A673 (cell line): Measurements from ENCODE around the gene TRIP13. TPM values are rescaled to one million over a fixed set of nuclear protein-coding genes. Genes with fewer than 3 reads are reported as not detected.

ENCODE experiments used
- BruUV-seq: library from RNA; stranded (reverse); fragments of 400-500 nt; replicated peaks from 2 replicates; lab custom pipeline; 2021; lab: Mats Ljungman, UMichigan
- CTCF ChIA-PET: fragments of 300-600 bp; sonication (Branson Sonifier 250); formaldehyde crosslinking; loops from one replicate; lab custom pipeline; 2022; ENCODE audit warnings: antibody characterized with exemption; lab: Charles Lee
- POLR2A ChIA-PET: fragments of 300-600 bp; sonication (Branson Sonifier 250); formaldehyde crosslinking; loops from one replicate; lab custom pipeline; 2022; ENCODE audit warnings: antibody characterized with exemption; ENCODE audit not compliant: low non-redundant PET; lab: Charles Lee
- DNase-seq: peaks from one replicate; pipeline ENCODE4 v3.0.0-alpha.2; 2015; ENCODE audit warnings: low spot score
- H3K27ac ChIP-seq: fragments of 200-600 bp; sonication (generic); 2 replicates; pipeline ENCODE4 v1.5.1; 2016; ENCODE audit warnings: mixed run types, low read depth, mild to moderate bottlenecking, mixed read lengths, antibody characterized with exemption, low read length; ENCODE audit not compliant: poor library complexity, severe bottlenecking
- H3K27me3 ChIP-seq: fragments of 200-600 bp; sonication (generic); replicated peaks from 2 replicates; pipeline ENCODE4 v1.6.1; 2017; ENCODE audit warnings: mixed run types, low read depth, mild to moderate bottlenecking, mixed read lengths, antibody characterized with exemption, low read length; ENCODE audit not compliant: insufficient read depth, poor library complexity
- H3K36me3 ChIP-seq: fragments of 200-600 bp; sonication (generic); 2 replicates; pipeline ENCODE4 v1.6.1; 2016; ENCODE audit warnings: mixed run types, mild to moderate bottlenecking, mixed read lengths, antibody characterized with exemption, low read length; ENCODE audit not compliant: insufficient read depth, poor library complexity, severe bottlenecking
- H3K4me1 ChIP-seq: fragments of 200-600 bp; sonication (generic); 2 replicates; pipeline ENCODE4 v1.6.1; 2017; ENCODE audit warnings: mixed run types, mild to moderate bottlenecking, mixed read lengths, antibody characterized with exemption, low read length; ENCODE audit not compliant: insufficient read depth, poor library complexity, severe bottlenecking
- H3K4me3 ChIP-seq: fragments of 200-600 bp; sonication (generic); 2 replicates; pipeline ENCODE4 v1.5.1; 2016; ENCODE audit warnings: low read depth, mixed run types, mild to moderate bottlenecking, mixed read lengths, low read length; ENCODE audit not compliant: poor library complexity, severe bottlenecking
- H3K9me3 ChIP-seq: fragments of 200-600 bp; sonication (generic); 2 replicates; pipeline ENCODE4 v1.6.1; 2016; ENCODE audit warnings: mixed run types, low read depth, mild to moderate bottlenecking, mixed read lengths, antibody characterized with exemption, low read length; ENCODE audit not compliant: poor library complexity, severe bottlenecking
- EZH2 ChIP-seq: fragments of 200-600 bp; sonication (generic); IDR thresholded peaks from 2 replicates; pipeline ENCODE4 v1.6.1; 2017; ENCODE audit warnings: borderline replicate concordance, low read depth, mild to moderate bottlenecking, mixed read lengths, antibody characterized with exemption, low read length; ENCODE audit not compliant: poor library complexity, severe bottlenecking
- intact Hi-C: fragments of 100-400 bp; cut with micrococcal nuclease; formaldehyde crosslinking; loops from one replicate; pipeline ENCODE4 v1.10.0; 2022; ENCODE audit not compliant: unreplicated experiment
- total RNA-seq: library from RNA; stranded (reverse); gene quantifications from 2 replicates; pipeline ENCODE4 v1.2.3, GENCODE V29; 2021
- TF ChIP-seq, protein P1 (sequence below): fragments of 300-800, 200-600 bp; sonication (generic); conservative IDR thresholded peaks from 2 replicates; pipeline ENCODE4 v1.5.1; 2017; ENCODE audit warnings: low read depth, mild to moderate bottlenecking, antibody characterized with exemption, low read length, moderate library complexity, mixed read lengths

The TRIP13 gene
- total RNA-seq, 1 experiment from 2014 or later: 69.1 TPM

DNA sequence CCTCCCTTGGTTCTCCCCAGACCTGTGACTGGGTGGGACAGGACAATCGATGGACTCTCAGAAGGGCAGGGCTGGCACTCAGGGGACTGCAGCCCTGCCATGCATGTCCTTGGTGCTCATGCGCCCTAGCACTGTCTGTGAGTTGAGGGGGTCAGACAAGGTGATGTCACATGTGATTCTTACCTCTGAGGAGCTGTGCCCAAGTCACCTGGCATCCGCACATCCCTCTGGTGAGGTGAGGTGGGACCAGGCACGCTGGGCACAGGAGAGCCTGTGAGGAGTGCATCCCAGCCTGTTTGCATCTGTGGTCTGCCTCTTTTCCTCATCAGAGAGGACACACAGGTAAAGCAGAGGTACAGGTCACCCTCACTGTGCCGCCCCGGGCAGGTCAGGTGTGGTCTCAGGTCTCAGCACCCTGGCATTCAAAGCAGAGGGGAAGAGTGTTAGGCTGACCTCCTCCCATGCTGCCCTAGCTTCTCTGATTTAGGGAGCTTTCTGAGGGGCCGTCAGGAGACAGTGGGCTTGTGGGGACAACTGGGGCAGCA is 14.8 kb downstream of the TRIP13 start:
- intact Hi-C loops: no loop called here
- Histone ChIP-seq H3K36me3 (peaks cover 53% of the 10 kb centered on the region), H3K9me3 (no peaks in the 10 kb centered on the region), H3K4me3 (no peak overlapping the region), H3K27ac (no peak overlapping the region), H3K27me3 (no peaks in the 10 kb centered on the region), H3K4me1 (no peaks in the 10 kb centered on the region)
- TF ChIP-seq, protein P1, sequence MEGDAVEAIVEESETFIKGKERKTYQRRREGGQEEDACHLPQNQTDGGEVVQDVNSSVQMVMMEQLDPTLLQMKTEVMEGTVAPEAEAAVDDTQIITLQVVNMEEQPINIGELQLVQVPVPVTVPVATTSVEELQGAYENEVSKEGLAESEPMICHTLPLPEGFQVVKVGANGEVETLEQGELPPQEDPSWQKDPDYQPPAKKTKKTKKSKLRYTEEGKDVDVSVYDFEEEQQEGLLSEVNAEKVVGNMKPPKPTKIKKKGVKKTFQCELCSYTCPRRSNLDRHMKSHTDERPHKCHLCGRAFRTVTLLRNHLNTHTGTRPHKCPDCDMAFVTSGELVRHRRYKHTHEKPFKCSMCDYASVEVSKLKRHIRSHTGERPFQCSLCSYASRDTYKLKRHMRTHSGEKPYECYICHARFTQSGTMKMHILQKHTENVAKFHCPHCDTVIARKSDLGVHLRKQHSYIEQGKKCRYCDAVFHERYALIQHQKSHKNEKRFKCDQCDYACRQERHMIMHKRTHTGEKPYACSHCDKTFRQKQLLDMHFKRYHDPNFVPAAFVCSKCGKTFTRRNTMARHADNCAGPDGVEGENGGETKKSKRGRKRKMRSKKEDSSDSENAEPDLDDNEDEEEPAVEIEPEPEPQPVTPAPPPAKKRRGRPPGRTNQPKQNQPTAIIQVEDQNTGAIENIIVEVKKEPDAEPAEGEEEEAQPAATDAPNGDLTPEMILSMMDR: no peak
- no peak for TF ChIP-seq EZH2
- ChIA-PET POLR2A (no interaction called here), CTCF (interaction anchor here (0.6 kb wide), 1 partner anchor 350 kb away, joined by 3 read pairs; no protein-coding TSS in a partner anchor)
- no peak for DNase-seq
- BruUV-seq: no TSS peak

DNA sequence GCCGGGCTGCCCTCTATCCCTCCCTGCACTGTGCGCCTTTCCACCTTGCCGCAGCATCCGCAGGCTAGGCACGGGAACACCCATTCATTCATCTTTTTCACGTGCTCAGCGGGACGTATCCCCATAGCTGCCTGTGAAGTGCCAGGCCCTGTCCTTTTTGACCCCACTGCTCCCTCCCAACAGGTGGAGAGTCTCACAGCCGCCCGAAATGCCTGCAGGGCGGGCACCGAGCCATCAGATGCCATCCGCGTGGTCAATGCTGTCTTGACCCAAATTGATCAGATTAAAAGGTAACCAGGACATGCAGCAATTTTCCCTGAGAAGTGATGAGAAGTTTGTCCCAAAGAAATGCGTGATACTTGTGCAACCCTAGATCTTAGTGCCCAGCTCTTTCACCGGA is 15.5 kb downstream of the TRIP13 start:
- intact Hi-C loops: no loop called here
- H3K36me3 ChIP-seq: peaks cover 50% of the 10 kb centered on the region

DNA sequence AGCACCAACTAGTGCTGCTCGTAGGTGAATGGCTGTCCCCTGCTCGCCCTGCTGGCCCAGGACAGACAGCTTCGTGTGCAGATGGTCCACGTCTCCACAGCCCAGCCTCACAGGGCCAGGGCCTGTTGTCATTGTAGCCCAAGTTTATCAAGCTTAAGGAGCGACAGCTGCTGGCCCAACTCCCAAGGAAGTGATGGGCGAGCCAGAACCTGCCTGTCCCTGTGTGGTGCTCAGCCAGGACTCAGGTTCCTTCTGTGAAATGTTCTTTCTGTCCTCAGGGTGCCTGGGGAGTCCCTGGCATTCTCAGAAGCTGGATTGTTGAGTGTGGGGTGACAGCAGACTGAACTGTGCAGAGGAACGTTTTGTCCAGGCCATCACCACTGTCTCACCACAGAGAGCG is 16.4 kb downstream of the TRIP13 start:
- Histone ChIP-seq H3K36me3 (peaks cover 53% of the 10 kb centered on the region), H3K27ac (no peak overlapping the region), H3K4me3 (no peak overlapping the region), H3K27me3 (no peaks in the 10 kb centered on the region), H3K4me1 (no peaks in the 10 kb centered on the region), H3K9me3 (no peaks in the 10 kb centered on the region)
- TF ChIP-seq, protein P1: no peak
- TF ChIP-seq EZH2: no peak
- intact Hi-C loops: no loop called here
- no peak for DNase-seq
- ChIA-PET POLR2A (no interaction called here), CTCF (no interaction called here)
- no TSS peak for BruUV-seq

More for the DNA sequence above, 15.5 kb downstream of the TRIP13 start:
- H3K4me1 ChIP-seq: no peaks in the 10 kb centered on the region
- no peak for DNase-seq
- no TSS peak for BruUV-seq
- H3K9me3 ChIP-seq: no peaks in the 10 kb centered on the region
- no peak overlapping the region for H3K4me3 ChIP-seq
- no peak overlapping the region for H3K27ac ChIP-seq
- no peaks in the 10 kb centered on the region for H3K27me3 ChIP-seq
- ChIA-PET CTCF (no interaction called here), POLR2A (no interaction called here)
- TF ChIP-seq, protein P1: no peak
- no peak for TF ChIP-seq EZH2
